Omental fat pad (tissue), 4 donors: ENCODE results near the gene TRAPPC12. TPM values are rescaled to one million over a fixed set of nuclear protein-coding genes. Genes with fewer than 3 reads are reported as not detected.

ENCODE experiments used
- ATAC-seq: fragments of 150-250 bp; one replicate; pipeline ENCODE4 v1.9.1; 2016; ENCODE audit warnings: mild to moderate bottlenecking, moderate library complexity; ENCODE audit not compliant: low FRiP score
- DNase-seq: peaks from one replicate; pipeline ENCODE4 v3.0.0-alpha.2; 2019; ENCODE audit warnings: low spot score
- total RNA-seq, 4 donors: library from RNA; depleted of rRNA; stranded (reverse); fragments of >200 nt; gene quantifications; one replicate each; pipeline ENCODE4 v1.1.0, GENCODE V29; 2016
- TF ChIP-seq, protein P1 (sequence below), 3 donors: fragments of 450-650 bp; IDR thresholded peaks; one replicate each; pipeline ENCODE4 v1.5.1; 2016 to 2017; ENCODE audit warnings: antibody characterized with exemption in 3 of 3, mild to moderate bottlenecking in 3 of 3, moderate library complexity in 2 of 3

TRAPPC12 gene
- total RNA-seq, 4 donors from 2014 or later, result 39.3 to 92.1 (median 53.9) TPM

DNA sequence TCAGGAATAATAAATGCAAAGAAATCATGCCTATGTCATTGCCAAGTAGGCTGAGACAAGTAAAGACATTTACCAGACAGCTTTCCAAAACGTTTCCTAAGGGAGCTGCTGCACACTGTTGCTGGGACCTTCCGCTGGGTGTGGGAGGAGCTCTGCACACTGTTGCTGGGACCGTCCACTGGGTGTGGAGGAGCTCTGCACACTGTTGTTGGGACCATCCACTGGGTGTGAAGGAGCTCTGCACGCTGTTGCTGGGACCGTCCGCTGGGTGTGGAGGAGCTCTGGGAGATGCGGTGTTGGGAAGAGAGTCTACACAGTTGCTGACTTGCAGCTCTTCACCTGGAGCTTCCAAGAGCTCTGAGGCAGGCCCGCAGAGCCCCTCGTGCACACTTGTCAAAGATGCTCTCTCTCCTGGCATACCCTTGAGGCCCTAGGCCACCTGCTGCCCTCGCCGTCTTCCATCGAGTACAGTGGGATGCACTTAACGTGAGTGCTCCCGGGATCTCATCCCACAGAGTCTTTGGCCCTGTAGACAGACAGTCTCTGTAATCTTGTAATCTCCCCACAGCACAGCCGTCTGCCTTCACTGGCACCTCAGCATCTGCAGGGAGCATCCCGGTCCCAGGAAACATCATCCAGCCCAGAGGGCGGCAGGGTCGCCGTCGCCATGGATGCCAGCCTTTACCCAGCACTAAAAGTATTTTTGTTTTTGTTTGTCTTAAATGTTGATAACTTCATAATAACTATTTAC is 51.4 kb downstream of the TRAPPC12 start:
- ATAC-seq (no peak), DNase-seq (no peak)
- TF ChIP-seq, protein P1, sequence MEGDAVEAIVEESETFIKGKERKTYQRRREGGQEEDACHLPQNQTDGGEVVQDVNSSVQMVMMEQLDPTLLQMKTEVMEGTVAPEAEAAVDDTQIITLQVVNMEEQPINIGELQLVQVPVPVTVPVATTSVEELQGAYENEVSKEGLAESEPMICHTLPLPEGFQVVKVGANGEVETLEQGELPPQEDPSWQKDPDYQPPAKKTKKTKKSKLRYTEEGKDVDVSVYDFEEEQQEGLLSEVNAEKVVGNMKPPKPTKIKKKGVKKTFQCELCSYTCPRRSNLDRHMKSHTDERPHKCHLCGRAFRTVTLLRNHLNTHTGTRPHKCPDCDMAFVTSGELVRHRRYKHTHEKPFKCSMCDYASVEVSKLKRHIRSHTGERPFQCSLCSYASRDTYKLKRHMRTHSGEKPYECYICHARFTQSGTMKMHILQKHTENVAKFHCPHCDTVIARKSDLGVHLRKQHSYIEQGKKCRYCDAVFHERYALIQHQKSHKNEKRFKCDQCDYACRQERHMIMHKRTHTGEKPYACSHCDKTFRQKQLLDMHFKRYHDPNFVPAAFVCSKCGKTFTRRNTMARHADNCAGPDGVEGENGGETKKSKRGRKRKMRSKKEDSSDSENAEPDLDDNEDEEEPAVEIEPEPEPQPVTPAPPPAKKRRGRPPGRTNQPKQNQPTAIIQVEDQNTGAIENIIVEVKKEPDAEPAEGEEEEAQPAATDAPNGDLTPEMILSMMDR (IDR thresholded peaks at IDR 0.05), result no peak

DNA sequence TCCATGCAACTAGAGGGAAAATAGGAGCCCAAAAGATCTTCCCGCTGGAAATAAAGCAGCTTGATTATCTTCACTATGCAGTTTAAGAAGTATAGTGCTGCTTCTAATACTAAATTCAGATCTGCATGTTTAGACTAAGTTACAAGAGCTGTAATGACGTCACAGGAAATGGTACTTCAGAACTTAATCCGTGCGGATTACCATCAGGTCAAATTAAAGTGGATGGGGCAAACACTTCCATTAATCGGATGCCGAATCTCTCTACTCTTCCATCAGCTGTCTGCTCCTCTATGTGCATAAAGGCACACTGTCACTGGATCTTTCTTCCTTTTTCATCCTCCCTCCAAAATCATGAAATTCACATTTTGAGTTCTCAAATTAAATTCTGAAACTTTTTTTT is 52.6 kb downstream of the TRAPPC12 start:
- ATAC-seq (no peak), DNase-seq (no peak)
- TF ChIP-seq, protein P1 (IDR thresholded peaks at IDR 0.05), result no peak

DNA sequence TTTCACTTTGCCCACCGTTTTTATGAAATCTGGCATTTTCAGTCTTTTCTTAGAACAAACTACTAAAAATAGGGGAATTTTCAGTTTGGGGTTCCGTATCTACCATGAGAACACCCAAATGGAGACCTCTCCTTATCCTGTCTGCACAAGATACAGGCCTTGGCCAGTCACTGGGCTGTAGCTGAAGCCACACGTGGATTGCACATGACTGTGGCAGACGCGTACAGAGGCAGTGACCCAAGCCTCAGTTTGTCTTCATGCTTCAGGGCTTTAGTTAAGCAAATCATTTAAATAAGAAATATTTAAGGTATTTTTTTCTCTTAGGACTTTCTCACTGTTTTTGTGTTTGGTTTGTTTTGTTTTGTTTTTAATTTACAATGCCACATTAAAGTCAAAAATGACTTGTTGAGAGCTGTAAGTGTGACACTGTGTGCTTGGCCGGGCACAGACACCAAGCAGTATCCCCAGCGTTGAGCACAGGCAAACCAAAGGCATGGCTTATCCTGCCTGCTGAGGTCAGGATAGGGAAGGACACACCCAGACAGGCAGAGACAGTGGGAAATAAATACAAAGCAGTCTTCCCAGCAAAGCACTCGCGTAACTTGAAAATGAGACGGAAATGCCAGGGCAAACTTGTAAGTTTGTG is 53.3 kb downstream of the TRAPPC12 start:
- DNase-seq (no peak), ATAC-seq (no peak)
- TF ChIP-seq, protein P1 (IDR thresholded peaks at IDR 0.05), result no peak

DNA sequence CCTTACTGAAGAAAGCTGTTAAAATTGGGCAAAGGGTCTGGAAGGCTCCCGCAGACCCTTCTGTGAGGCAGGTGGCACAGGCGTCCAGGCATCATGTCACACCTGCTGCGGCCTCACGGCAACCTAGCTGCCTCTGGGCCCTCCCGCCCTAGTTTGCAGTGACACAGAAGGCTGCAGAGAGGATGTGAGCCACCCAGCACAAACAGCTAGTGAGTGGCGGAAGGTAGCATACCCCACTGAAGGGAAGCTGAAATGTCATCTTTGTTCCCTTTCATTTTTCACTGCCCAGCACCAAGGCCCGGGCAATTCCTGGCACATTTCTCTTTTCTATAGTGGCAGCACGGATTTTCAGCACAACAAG is 53.8 kb downstream of the TRAPPC12 start:
- no peak for ATAC-seq

DNA sequence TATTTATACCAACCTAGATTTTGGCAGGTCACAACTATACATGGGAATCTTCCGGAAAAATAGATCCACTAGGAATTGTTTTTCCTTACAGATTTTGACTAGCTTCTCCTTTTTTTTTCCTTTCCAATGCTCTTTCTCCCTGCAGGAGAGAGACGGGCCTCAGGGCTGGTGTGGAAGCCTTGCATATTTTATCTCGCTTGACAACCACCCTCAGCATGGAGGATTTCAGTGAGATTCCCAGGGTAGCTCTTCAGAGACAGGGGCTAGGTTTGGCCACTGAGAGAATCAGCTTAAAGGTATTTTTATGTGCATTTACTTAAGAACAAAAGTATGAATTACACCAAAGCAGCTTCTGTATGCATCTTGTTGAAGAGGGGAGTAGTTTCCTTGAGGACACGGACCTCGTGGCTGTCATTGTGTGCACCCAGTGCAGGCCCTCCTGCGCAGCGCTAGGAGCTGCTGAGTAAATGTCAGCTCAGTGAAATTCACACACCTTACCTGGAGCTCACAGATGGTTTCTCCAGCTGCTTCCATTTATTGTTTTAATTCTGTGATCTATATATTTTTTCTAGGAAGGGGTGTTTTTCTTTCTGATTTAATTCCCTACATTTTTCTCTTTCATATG is 54.4 kb downstream of the TRAPPC12 start:
- TF ChIP-seq, protein P1 (IDR thresholded peaks at IDR 0.05), result no peak
- ATAC-seq, result no peak
- no peak for DNase-seq

More for the DNA sequence above, 53.8 kb downstream of the TRAPPC12 start:
- DNase-seq, result no peak
- TF ChIP-seq, protein P1 (IDR thresholded peaks at IDR 0.05), result no peak

DNA sequence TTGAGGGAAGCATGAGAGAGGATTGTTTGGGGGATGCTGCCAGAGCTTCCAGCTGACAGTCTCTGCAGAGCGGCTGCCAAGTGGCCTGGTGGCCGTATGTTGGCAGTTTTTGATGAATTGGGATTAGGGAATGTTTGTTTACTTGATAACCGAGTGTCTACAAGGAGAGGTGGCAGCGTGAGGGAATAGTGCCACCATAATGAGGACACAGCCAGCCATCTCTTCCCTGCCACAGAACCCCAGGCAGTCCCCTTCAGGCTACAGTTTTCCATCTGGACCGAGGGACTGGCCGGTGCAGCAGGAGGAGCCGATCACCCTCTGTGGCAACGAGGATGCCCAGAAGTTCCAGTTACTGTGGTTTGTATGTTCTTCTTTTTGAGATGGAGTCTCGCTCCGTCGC is 55.2 kb downstream of the TRAPPC12 start:
- ATAC-seq (no peak), DNase-seq (no peak)
- TF ChIP-seq, protein P1 (IDR thresholded peaks at IDR 0.05), result no peak
